Chondrocyte (in vitro differentiated cells): Measurements from ENCODE around the gene CA7. TPM values are rescaled to one million over a fixed set of nuclear protein-coding genes. Genes with fewer than 3 reads are reported as not detected.

Experiments used
- DNase-seq: peaks from one replicate; pipeline ENCODE4 v3.0.0; 2021; ENCODE audit warnings: mixed read lengths, low spot score
- H3K27ac Mint-ChIP-seq: one replicate; pipeline ENCODE4 v1.8.0; 2021; ENCODE audit warnings: mild to moderate bottlenecking, moderate library complexity, mixed read lengths; ENCODE audit not compliant: unreplicated experiment
- H3K27me3 Mint-ChIP-seq: 2 replicates; pipeline ENCODE4 v1.8.0; 2021; ENCODE audit warnings: low read depth, mixed read lengths
- H3K36me3 Mint-ChIP-seq: 2 replicates; pipeline ENCODE4 v1.8.0; 2021; ENCODE audit warnings: low read depth, mixed read lengths
- H3K4me1 Mint-ChIP-seq: 2 replicates; pipeline ENCODE4 v1.8.0; 2021; ENCODE audit warnings: low read depth, mild to moderate bottlenecking, mixed read lengths
- H3K4me3 Mint-ChIP-seq: one replicate; pipeline ENCODE4 v1.8.0; 2021; ENCODE audit warnings: mild to moderate bottlenecking, moderate library complexity, mixed read lengths; ENCODE audit not compliant: unreplicated experiment
- H3K9me3 Mint-ChIP-seq: 2 replicates; pipeline ENCODE4 v1.8.0; 2021; ENCODE audit warnings: low read depth, mixed read lengths
- CTCF ChIP-seq: fragments of 200-600 bp; sonication (generic); IDR thresholded peaks from 2 replicates; pipeline ENCODE4 v1.5.0; 2021; ENCODE audit warnings: antibody characterized with exemption, mild to moderate bottlenecking, moderate library complexity
- long read RNA-seq: library from polyadenylated mRNA; stranded (forward); transcript quantifications from one replicate; pipeline ENCODE4 v2.0.0, GENCODE V29; 2021
- total RNA-seq: library from RNA; stranded (reverse); gene quantifications from 3 replicates; pipeline ENCODE4 v1.2.1, GENCODE V29; 2021

The CA7 gene
- total RNA-seq = not detected in 3 replicates
- long read RNA-seq = 0 reads

GRCh38 chr16:66844342-66845079 lies at the start of gene CA7:
Gene CA7 (plus strand): TSS chr16:66844414. CDS start chr16:66844488, 74 bp downstream.
- no peak within 1 kb of the TSS for H3K27ac Mint-ChIP-seq
- peaks cover 6% of the 10 kb centered on the region for H3K36me3 Mint-ChIP-seq
- H3K4me1 Mint-ChIP-seq = peaks cover 25% of the 10 kb centered on the region
- no peaks in the 10 kb centered on the region for H3K9me3 Mint-ChIP-seq
- no peak for DNase-seq
- H3K27me3 Mint-ChIP-seq = peaks cover 25% of the 10 kb centered on the region
- no peak for TF ChIP-seq CTCF
- H3K4me3 Mint-ChIP-seq = peak within 1 kb of the TSS; percentile 65

DNA sequence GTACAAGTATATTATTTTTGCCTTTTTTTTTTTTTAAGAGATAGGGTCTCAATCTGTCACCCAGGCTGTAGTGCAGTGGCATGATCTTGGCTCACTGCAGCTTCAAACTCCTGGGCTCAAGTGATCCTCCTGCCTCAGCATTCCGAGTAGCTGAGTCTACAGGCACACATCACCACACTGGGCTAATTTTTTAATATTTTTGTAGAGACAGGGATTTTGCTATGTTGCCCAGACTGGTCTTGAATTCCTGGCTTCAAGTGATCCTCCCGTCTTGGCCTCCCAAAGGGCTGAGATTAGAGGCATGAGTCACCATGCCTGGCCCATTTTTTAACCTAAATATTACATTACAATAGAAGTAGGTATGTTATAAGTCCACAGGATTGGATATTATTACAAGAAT lies 46.1 kb upstream of the CA7 start:
- no peaks in the 10 kb centered on the region for H3K4me1 Mint-ChIP-seq
- no peak for DNase-seq
- TF ChIP-seq CTCF = no peak
- no peak overlapping the region for H3K27ac Mint-ChIP-seq
- no peaks in the 10 kb centered on the region for H3K27me3 Mint-ChIP-seq
- no peak overlapping the region for H3K4me3 Mint-ChIP-seq
- peaks cover 3% of the 10 kb centered on the region for H3K36me3 Mint-ChIP-seq
- no peaks in the 10 kb centered on the region for H3K9me3 Mint-ChIP-seq

DNA sequence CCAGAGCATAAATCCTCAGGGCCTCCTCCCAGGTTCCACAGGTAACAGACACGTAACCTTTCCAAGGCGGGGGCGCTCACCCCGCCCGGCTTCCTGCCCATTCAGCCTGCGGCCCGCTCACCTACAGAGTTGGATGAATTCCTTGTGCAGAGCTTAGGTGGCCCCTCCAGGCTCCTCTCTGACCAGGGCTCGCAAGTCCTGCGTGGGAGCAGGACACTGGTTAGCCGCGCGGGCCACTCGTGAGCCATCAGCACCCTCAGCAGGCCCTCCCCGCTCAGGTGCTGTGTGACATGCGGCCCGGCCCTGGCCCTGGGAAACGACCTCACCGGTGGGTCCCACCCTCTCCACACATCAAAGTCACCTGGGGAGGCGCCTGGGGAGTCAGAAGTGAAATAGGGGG lies 43.4 kb upstream of the CA7 start:
- TF ChIP-seq CTCF = no peak
- peak; percentile 85 for DNase-seq
- no peaks in the 10 kb centered on the region for H3K27me3 Mint-ChIP-seq
- H3K4me3 Mint-ChIP-seq = no peak overlapping the region
- no peak overlapping the region for H3K27ac Mint-ChIP-seq
- no peaks in the 10 kb centered on the region for H3K9me3 Mint-ChIP-seq
- H3K4me1 Mint-ChIP-seq = no peaks in the 10 kb centered on the region
- peaks cover 22% of the 10 kb centered on the region for H3K36me3 Mint-ChIP-seq

DNA sequence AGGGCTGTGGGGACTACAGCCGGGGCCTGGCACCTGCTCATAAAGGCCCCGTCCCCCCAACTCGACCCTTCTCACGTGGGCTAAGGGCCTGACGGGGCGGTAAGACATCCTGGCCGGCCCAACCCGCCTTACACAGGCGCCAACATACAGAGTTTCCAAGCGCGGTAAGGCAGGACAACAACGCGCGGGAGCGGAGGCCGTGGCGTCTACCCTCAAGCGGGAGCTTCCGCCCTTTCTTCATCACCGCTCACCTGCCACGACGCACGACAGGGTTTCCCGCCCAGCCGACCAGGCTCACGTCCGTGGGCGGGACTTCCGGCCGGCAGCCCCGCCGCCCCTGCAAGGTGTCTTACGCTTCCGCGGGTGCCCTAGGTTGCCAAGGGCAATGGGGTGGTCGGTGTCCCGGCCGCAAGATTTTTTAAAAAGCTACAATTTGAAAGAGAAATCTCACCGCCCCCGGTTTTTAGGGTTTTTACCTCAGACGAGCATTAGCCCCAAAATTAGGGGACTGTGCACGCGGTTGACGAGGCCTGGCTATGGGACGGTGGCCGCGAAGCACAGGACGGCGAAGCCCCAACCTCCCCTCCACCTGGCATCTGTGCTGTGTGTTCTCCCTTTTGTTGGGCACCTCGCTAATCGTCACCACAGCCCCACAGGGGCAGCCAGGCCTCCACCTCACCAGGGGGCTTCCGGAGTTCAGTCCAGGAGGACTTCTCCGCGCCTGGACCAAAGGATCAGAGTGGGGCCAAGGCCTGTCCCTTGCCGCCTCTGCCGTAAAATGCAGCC lies 42.7 kb upstream of the CA7 start, which contains the start of gene TERB1:
Gene TERB1, minus strand, starts transcription at position 265 of the 786 bp plus-strand sequence. CDS start 4,786 bp downstream, outside the sequence.
- Mint-ChIP-seq H3K27ac (no peak within 1 kb of the TSS), H3K4me1 (no peaks in the 10 kb centered on the region), H3K27me3 (no peaks in the 10 kb centered on the region), H3K36me3 (peaks cover 22% of the 10 kb centered on the region), H3K4me3 (no peak within 1 kb of the TSS), H3K9me3 (no peaks in the 10 kb centered on the region)
- no peak for TF ChIP-seq CTCF
- no peak for DNase-seq

DNA sequence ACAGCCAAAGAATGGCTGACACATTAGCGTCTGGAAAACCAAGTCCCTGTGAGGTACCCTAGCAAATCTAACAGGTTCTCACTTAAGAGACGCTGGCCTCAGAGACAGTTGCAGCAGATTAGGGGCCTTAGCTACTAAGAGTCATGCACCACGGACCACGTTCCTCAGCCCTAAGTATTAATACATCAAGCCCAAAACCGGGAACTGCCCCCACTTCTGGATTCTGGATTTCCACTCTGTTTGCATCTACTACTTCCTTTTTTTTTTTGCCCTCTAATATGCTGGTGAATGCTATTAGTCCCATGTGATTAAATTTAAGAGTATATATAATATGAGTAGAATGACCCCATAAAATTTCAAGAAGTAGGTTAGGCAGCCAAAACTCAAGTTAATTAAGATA lies 42.1 kb upstream of the CA7 start:
- no peak overlapping the region for H3K27ac Mint-ChIP-seq
- H3K9me3 Mint-ChIP-seq = no peaks in the 10 kb centered on the region
- H3K4me1 Mint-ChIP-seq = no peaks in the 10 kb centered on the region
- peaks cover 24% of the 10 kb centered on the region for H3K36me3 Mint-ChIP-seq
- DNase-seq = no peak
- no peak for TF ChIP-seq CTCF
- no peaks in the 10 kb centered on the region for H3K27me3 Mint-ChIP-seq
- no peak overlapping the region for H3K4me3 Mint-ChIP-seq
